ENCODE data around the gene RMND5A.
"Not testable (repeated sequence)": the region's sequence is repeated elsewhere in the genome, so short reads cannot be mapped to it uniquely, and the experiment has no call there.

Gene RMND5A

DNA sequence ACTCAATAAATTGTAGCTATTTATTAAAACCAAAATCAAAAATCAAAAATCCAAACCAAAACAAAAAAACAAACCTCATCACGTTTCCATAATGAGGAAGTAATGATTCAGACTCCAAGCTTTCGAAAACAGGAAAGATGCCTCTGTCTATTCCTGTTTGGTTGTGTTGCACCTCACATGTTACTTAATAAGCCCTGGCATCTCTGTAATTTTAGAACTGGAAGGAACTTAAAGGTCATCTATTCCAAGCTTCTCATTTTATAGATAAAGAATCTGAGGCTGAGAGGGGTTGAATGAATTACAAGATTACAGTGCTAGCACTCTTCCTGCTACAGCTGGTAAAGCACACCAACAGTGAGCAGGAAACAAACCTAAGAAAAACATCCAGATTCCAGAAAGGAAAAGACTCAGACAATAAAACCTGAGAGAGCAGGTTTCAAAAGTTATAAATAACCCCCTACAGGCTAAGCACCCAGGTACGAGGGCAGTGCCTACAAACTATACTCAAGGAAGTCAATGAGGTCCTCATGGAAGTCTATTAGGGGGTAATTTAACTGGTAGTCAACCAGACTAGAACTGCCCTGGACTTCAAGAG, 5.4 kb upstream of the RMND5A start:
- not testable (repeated sequence) for DNase-seq (ENCODE audit: low read depth)

DNA sequence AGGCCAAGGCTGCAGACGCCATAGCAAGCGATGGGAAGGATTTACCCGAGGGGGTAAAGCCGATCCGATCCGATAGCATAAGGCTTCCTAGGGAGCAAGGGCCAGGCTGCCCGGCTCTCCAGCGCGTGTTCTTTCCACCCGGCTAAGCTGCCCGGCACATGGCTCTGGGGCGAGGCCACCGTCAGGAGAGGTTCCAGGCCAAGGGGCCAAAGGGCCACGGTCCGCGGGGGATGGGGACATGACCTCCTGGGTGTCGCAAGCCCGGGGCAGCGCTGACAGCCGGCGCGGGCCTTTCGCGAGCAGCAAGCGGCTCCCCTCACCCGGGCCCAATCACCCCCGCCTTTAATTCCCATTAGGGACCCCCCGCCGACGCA, 841 bp upstream of the RMND5A start:
- not testable (repeated sequence) for DNase-seq (ENCODE audit: low read depth)

DNA sequence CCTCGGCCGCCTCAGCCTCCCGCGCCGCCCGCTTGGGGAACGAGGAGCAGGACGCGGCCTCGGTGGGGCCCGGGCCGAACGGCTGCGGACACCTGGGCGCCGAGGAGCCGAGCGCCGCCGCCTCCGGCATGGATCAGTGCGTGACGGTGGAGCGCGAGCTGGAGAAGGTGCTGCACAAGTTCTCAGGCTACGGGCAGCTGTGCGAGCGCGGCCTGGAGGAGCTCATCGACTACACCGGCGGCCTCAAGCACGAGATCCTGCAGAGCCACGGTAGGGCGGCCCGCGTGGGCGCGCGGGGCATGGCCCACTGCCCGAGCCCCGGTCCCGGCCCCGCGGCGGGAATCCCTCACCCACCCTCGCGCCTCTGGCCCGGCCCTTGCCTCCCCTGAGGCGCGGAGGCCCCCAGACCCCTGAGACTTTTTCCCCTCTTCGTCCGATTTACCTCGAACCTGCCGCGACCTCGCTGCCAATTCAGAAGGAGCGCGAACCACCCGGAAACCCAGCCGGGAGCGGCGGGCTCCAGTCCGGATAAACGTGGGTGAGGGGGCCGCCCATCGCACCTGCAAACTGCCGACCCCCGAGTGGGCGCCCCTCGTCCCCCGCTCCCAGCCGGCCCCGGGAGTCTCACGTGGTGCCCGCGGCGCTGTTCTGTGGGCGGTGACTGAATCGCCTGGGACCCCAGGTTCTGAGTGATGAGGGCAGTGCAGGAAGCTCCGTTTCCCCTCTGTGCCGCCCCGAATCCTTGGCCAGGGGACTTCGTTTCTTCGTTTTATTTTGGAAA, 639 bp downstream of the RMND5A start:
- not testable (repeated sequence) for DNase-seq (ENCODE audit: low read depth)

DNA sequence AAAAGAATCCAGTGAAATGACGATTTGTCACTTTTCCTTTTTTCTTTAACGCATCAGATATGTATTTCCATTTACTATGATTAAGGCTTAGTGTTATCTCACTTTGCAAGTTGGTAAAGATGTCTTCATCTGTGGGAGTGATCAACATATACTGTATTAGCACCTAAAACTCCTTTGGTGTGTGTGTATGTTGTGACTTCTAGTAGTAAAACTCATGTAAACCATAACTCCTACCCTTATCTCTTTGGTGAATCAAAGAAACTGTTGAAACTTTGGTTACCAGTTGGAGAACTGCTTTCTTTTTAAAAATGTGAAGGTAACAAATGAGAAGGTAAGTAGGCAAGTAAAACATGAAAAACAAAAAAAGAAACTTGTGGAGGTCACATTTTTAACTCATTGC, 5.6 kb downstream of the RMND5A start:
- DNase-seq (ENCODE audit: low read depth) = not testable (repeated sequence)

DNA sequence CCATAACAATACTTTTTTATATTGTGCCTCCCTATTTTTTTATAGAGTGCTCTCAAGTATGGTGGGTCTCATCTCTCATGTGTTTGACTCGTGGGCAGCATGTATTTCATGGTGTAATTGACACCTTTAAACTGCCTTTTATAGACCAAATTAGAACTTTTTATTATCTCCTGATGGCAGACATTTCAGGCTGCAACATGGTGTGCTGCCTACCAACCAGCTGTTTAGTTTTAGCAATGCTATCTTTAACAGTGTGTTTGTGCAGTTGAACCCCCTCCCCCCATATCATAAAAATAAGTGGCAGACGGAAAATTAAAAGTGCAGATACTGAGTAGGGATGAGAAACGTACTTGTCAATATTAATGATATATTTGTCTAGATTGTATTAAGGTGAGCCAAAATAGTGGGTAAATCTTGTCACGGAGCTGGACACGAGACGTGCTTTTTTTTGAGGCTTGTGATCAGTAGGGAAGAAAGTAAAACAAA, 12.0 kb downstream of the RMND5A start:
- not testable (repeated sequence) for DNase-seq (ENCODE audit: low read depth)

DNA sequence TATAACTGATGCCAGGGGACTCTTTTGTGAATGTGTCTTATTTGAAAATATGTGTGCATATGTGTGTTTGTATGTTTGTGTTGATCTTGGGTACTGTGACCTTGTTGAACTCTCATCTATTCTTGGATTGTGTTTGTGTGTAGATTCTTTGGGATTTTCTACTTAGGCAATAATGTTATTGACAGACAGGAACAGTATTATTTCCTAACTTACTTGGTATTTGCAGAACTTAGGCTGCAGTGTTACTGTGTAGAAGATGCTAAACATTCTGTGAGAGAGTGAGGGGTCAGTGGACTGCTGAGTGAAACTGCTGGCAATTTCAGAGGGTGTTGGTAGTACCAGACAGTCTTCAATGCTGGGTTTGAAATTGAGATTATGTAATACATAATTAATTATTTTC, 12.7 kb downstream of the RMND5A start:
- not testable (repeated sequence) for DNase-seq (ENCODE audit: low read depth)

DNA sequence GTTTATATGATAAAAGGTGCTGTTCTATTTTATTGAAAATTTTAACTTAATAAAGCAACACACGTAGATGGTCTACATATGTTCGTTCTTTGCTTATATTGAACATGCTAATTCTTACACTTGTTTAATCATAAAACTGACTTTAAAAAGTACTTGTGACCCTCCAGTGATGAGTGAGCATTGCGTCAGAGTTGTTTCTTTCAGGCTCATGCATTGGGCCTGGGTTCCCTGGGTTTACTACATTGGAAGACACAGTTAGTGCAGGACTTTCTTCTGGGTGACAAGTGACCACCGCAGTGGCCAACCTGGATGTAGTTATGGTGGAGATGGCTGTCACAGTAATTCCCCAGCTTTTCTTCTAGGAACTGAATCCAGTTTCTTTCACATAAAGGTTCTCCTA, 13.4 kb downstream of the RMND5A start:
- not testable (repeated sequence) for DNase-seq (ENCODE audit: low read depth)

DNA sequence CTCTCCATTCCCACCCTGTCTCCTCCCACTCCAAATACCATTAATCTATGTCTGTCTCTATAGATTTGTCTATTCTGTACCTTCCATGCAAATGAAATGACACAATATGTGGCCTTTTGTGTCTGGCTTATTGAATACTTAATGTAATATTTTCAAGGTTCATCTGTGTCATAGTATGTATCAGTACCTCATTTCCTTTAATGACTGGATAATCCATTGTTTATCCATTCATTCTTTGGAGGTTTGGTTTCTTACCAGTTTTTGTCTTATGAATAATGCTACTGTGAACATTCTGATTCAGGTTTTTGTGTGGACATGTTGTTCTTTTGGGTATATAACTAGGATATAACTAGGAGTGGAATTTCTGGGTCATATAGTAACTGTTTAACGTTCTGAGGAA, 14.8 kb downstream of the RMND5A start:
- DNase-seq (ENCODE audit: low read depth) = not testable (repeated sequence)

DNA sequence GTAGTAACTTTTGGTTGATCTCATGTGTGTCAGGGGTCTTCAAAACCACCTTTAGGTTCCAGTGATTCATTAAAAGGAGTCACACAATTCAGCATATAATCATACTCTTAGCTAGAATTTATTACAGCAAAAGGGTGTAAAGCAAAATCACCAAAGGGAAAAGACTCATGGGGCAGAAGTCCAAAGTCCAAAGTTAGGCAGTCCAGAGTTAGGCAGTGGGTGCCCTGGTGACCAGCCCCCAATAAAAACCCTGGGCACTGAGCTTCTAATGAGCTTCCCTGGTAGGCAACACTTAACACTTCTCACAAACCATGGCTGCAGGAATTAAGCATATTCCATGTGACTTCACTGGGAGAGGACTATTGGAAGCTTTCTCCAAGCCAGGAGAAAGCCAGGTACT, 19.4 kb downstream of the RMND5A start:
- not testable (repeated sequence) for DNase-seq (ENCODE audit: low read depth)

DNA sequence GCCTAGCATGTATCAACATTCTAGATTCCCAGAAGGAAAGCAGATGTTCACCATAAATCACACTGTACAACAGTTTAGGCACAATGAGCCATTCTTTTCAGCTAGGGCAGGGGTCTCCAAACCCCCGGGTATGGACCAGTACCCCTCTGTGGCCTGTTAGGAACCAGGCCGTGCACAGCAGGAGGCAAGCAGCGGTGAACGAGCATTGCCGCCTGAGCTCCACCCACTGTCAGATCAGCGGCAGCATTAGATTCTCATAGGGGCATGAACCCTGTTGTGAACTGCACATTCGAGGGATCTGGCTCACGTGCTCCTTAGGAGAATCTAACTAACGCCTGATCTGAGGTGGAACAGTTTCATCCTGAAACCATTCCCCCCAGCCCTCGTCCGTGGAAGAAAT, 19.8 kb downstream of the RMND5A start:
- DNase-seq (ENCODE audit: low read depth) = not testable (repeated sequence)

DNA sequence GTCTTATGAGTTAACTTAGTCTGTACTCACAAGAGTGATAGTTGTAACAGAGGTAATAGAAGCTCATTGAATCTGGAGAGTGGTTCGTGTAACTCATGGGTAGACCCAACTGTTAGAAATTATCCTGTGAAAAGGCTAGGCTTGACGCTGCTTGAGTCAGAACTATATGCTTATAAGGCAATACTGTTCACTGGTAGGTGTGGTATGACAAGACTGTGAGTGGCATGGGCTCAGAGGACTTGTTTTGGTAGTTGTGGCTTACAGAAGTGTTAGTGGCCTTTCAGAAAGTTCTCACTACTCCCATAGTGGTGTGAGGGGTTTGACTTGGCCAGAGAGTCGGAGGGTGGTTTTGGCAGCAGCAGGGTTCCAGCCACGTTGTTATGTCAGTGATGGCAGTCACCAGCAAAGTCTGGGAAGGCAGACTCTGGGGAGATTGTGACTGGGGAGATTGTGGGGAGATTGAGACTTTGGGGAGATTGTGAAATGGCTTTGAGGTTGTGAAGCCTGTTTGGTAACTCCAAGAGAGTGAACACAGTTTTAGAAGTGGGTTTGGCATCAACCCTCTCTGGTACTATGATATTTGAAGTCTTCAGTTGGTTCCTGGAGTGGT, 21.9 kb downstream of the RMND5A start:
- not testable (repeated sequence) for DNase-seq (ENCODE audit: low read depth)

DNA sequence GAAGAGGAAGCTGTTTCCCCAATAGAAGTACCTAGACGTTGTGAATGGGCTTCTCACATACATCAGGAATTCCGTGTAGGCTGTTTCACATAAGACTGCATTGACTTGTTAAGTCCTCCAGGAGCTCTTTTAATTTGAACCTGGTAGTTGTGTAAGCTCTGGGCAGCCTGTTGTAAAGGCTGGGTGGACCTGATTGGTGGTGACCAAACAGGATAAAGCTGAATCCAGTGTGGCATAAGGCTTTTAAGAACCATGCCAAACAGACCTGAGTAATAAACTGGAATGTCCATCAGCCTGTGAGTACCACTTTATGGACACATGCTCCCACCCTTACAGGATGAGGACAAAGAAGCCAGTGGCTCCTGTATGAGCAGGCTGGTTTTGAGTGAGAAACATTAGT, 24.1 kb downstream of the RMND5A start:
- no peak for DNase-seq (ENCODE audit: low read depth)

DNA sequence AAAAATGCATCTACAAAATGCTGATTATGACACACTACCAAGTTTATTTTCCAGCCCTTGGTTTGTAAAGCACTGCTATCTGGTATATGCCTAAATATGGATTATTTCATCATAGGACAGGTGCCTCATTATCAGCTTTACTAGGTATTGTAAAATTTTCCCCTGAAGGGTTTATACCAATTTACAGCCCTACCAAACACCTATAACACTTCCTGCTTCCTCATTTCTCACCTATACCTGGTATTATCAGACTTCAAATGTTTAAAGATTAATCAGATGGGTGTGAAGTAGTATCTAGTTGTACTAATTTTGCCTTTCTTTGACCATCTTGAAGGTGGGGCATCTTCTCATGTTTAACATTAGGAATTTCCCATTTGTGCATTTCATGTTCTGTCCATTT, 26.8 kb downstream of the RMND5A start:
- DNase-seq (ENCODE audit: low read depth) = no peak

DNA sequence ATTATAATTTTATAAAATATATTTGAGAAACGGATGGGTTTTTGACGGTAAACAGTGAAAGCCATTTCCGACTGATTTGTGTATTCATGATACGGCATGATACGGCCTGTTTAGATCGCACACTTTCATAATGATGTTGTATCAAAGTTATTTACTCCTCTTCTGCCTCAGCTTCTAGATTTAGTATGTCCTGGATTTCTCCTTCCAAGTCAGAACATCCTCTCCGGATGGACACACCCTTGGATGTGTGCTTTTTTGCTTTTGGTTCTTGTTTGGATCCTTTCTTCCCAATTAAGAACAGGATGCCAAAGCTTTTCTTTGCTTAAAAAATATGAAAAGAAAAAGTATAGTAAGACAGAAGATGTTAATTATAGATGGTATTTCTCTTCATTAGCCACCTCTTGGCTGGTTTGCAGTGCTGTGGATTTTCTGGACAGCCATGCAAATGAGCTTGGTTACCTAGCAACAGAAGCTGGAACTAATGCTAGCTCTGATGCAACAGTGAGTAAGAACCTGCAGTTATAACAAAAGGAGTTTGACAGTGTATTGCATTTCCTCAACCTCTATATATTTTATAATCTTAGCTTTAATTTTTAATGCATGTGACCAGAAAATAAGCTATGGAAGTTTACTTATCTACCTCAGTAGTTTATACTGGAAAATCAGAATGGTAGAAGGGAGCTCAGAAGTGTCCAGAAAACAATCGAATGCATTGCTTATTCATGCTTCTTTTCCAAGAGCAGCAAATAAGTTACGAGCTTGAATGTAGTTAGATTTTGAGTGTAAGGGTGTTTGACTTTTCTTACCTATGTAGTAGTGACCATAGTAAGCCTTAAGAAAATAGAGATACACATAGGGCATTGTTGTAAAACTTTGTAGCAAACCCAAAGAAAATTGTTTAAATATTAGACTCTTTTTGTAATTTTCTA, 27.9 kb downstream of the RMND5A start:
- DNase-seq (ENCODE audit: low read depth) = peak; percentile 16

DNA sequence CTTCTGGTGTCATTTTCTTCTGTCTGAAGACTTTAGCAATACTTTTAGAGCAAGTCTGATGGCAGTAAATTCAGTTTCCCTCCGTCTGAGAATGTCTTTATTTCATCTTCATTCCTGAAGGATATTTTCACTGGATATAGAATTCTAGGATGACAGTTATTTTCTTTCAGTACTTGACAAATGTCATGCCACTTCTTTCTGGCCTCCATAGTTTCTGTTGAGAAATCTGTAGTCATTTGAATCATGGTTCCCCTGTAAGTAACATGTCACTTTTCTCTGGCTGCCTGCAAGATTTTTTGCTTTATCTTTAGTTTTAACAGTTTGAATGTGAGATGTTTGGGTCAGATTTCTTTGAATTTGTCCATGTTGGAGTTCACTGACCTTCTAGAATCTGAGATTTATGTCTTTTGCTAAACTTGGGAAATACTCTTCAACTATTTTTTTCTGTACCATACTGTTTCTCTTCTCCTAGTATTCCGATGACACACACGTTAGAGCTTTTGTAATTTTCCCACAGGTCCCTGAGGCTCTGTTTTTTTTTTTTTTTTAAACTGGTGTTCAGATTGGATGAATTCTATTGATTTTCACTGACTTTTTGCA, 30.2 kb downstream of the RMND5A start:
- no peak for DNase-seq (ENCODE audit: low read depth)

DNA sequence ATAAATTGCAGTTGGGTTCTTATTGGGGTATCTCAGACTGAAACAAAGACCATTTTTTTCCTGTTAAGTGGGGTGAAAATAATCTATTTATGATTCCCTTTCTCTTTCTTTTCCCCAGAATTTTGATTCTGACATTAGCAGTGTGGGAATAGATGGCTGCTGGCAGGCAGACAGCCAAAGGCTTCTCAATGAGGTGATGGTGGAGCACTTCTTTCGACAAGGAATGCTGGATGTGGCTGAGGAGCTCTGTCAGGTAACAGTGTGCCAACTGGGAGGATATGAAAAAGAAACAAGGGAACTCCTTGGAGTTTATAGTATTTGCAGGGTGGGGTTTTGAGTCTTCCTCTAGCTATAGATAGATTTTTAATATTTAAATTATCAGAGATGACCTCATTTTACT, 31.7 kb downstream of the RMND5A start:
- no peak for DNase-seq (ENCODE audit: low read depth)

DNA sequence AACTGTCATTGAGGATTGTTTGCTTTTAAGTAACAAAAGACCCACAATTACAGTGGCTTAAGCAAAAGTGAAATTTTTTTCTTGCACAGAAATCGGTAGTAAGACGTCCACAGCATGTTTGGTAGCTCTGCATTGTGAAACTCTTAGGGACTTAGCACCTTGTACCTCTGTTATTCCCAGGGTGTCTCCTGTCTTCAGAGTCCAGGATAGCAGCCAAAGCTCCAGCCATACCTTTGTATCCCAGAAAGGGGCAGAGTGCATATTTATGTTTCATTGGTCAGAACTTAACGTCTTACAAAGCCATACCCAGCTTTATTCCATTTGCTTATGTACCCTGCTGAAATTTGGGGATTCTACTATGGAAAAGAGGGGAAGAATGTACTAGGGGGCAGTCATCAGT, 32.8 kb downstream of the RMND5A start:
- DNase-seq (ENCODE audit: low read depth) = no peak

DNA sequence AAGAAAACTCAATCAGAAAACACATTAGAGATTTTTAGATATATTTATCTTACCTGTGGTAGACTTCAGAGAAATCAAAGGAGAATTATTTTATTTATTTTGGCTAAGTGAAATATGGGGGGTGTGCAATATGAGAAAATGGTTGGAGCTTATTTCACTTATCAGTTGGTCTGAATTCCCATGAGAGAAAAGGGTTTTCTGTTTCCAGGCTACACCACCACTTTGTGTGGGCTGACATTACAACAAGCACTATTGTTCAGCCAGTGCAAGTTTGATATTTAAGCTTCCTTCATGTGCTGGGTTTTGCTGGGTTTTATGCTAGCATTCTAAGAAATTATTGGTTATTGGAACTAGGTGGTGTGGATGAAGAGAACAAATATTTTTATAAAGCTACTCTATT, 33.5 kb downstream of the RMND5A start:
- DNase-seq (ENCODE audit: low read depth) = no peak

DNA sequence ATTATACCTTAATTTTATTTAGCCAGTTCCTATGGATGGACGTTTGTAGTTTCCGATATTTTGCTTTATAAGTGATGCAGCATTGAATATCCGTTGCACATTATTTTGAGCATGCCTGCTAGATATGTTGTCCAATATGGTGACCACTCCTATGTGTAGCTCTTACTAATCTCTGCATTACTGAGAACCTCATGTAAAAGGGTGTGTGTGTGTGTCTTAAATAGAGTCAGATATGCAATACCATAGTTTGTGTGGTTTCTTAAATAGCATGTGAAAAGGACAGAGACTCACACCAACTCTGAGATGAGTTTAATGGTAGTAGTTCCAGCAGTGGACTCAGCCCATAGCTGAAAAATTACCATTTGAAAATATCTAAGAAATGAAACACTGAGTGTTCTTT, 38.3 kb downstream of the RMND5A start:
- no peak for DNase-seq (ENCODE audit: low read depth)

DNA sequence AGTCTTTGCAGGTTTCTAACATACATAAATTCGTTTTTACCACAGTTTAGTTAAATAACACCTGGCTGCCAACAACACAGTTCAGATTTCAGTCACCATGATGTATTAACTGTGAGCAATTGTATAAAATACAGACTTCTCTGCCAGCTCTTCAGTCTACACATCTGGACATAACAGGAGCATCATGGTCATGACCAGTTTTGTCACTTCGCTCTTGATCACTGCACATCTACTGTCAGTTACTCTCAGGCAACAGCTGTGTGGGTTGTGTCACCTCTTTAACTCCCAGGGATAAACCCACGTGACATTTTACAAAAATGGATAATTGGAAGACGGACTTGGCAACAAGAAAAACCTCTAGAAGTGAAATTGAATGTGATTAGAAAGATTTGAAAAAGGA, 40.3 kb downstream of the RMND5A start:
- DNase-seq (ENCODE audit: low read depth) = no peak

DNA sequence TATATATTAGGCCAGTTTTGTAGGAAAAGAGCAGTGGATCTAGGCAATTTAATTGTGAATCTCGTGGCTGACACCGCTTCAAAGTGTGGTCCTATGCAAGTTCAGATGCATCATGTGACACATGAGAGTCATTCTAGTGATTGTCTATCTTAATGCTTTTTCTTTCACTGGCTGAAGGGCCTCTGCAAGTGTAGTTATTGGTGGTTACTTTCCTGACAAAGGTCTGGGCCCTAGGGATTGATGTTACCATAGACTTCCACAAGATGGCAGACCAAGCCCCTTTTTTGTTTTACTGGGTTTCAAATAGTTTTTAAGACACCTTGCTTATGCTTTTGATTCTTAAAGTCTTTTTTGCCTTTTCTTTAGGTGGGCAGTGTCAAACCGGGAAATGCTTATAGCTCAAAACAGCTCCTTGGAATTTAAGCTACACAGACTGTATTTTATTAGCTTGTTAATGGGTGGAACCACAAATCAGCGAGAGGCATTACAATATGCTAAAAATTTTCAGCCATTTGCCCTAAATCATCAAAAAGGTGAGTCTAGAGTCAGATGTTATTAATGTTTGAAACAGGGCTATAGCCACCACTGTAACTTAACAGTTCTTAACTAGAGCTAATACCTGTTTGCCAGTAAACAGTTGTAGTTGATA, 44.7 kb downstream of the RMND5A start:
- peak; percentile 15 for DNase-seq (ENCODE audit: low read depth)

Data from HS-5 (cell line).